Esophagus muscularis mucosa (tissue), 3 donors: ENCODE measurements around the gene CCK.

ENCODE experiments used
- CTCF ChIP-seq, 3 experiments: fragments of 200-600 bp in 2 of 3; fragments of 450-650 bp in 1 of 3; sonication (generic) in 2 of 3; IDR thresholded peaks; one replicate each; pipeline ENCODE4 v1.5.1; 2017 to 2019; ENCODE audit warnings: antibody characterized with exemption in 3 of 3, mild to moderate bottlenecking in 2 of 3, moderate library complexity in 1 of 3
- POLR2A ChIP-seq: fragments of 450-650 bp; IDR thresholded peaks from one replicate; pipeline ENCODE4 v1.6.1; 2017; ENCODE audit warnings: antibody characterized with exemption, moderate library complexity, mild to moderate bottlenecking, low read depth
- POLR2AphosphoS5 ChIP-seq, 2 donors: sonication (generic); formaldehyde crosslinking; IDR thresholded peaks; one replicate each; pipeline ENCODE4 v1.6.1; 2017; ENCODE audit warnings: antibody characterized with exemption in 2 of 2

- TF ChIP-seq POLR2A (no peak), CTCF (IDR thresholded peaks at IDR 0.05) (no peak), POLR2AphosphoS5 (IDR thresholded peaks at IDR 0.05) (no peak)
Observed at GRCh38 chr3:42214064-42214463, 51.9 kb downstream of the CCK start.
